Transverse colon (tissue), 4 donors: ENCODE measurements around the gene RPRD2.
A peak's percentile ranks its signal among the peaks of the same experiment; 100 is the strongest.

ENCODE experiments used
- POLR2AphosphoS5 ChIP-seq, 3 donors: sonication (generic); formaldehyde crosslinking; IDR thresholded peaks; one replicate each; pipeline ENCODE4 v1.6.1; 2016; ENCODE audit warnings: antibody characterized with exemption in 3 of 3
- TF ChIP-seq, protein P1 (sequence below), 5 experiments: fragments of 200-600 bp in 3 of 5; fragments of 450-650 bp in 2 of 5; sonication (generic) in 3 of 5; IDR thresholded peaks; 1 replicate in 2 of 5; 2 replicates in 3 of 5; pipeline ENCODE4 v1.5.1; 2016 to 2017; ENCODE audit warnings: antibody characterized with exemption in 5 of 5, inconsistent platforms in 3 of 5, mild to moderate bottlenecking in 2 of 5, moderate library complexity in 1 of 5

DNA sequence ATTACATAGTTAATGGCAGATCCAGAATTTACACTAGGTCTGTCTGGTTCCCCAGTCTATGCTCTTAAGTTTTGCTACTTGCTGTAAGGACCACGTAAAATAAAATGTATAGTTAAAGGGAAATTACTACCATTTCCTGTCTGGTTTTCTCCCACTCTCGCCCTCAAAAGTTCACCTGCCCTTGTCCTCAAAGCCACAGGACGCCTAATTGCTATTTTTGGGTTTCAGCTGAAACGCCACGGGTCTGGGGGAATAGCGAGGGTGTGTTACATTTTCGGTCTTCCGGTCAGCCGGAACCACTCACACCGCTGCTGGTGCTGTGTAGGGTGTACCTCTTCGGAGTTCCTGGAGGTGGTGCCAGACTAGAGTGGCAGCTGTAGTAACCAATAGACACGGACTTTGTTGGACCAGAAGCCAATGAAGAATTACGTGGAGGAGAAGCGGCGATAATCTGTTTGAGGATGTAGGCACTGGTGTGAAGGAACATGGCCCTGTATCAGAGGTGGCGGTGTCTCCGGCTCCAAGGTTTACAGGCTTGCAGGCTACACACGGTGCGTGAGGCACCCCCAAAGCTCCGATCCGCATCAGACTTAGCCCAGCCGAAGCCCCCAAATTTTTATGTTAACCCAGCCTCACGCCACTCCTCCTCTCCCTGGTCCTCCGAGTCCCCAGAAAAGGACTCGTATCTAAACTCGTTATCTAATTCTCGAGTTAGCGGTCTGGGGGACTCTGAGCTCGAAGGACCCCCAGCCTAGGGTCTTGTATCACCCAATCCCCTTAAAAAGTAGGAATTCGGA is 123.2 kb downstream of the RPRD2 start, which contains the start of gene TARS2:
- TF ChIP-seq, protein P1, sequence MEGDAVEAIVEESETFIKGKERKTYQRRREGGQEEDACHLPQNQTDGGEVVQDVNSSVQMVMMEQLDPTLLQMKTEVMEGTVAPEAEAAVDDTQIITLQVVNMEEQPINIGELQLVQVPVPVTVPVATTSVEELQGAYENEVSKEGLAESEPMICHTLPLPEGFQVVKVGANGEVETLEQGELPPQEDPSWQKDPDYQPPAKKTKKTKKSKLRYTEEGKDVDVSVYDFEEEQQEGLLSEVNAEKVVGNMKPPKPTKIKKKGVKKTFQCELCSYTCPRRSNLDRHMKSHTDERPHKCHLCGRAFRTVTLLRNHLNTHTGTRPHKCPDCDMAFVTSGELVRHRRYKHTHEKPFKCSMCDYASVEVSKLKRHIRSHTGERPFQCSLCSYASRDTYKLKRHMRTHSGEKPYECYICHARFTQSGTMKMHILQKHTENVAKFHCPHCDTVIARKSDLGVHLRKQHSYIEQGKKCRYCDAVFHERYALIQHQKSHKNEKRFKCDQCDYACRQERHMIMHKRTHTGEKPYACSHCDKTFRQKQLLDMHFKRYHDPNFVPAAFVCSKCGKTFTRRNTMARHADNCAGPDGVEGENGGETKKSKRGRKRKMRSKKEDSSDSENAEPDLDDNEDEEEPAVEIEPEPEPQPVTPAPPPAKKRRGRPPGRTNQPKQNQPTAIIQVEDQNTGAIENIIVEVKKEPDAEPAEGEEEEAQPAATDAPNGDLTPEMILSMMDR (IDR thresholded peaks at IDR 0.05), result peak; percentile 29 to 77 (median 36)
- TF ChIP-seq POLR2AphosphoS5 (IDR thresholded peaks at IDR 0.05), result peak; percentile 76 to 81 (median 78)
